ENCODE measurements around the gene PHF20. TPM values are rescaled to one million over a fixed set of nuclear protein-coding genes. Genes with fewer than 3 reads are reported as not detected.
"Not testable (repeated sequence)": the region's sequence is repeated elsewhere in the genome, so short reads cannot be mapped to it uniquely, and the experiment has no call there.

The PHF20 gene
- total RNA-seq, 4 donors from 2014 or later, result 35.3 to 109 (median 76.5) TPM

DNA sequence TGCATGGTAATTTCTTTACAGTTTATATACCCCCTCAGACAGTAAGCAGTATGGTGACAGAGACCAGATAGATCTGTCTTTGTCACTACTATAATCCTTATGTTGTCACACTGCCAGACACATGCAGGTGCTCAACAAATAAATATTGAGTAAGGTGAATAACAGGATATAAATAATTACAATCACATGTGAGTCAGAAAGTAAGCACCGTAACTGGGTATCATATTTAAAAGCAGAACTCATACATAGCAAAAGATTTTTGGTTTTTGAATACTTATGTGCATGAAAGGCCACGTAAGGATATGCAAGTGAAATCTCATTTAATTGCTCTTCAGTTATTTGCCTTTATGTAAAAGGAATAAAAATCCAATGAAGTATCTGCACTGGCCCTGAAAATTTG, 214.0 kb downstream of the PHF20 start:
- Histone ChIP-seq H3K4me1 (no peaks in the 10 kb centered on the region), H3K36me3 (no peaks in the 10 kb centered on the region), H3K27me3 (no peaks in the 10 kb centered on the region), H3K27ac (no peak overlapping the region), H3K4me3 (no peak overlapping the region), H3K9me3 (no peaks in the 10 kb centered on the region)
- TF ChIP-seq, protein P1, sequence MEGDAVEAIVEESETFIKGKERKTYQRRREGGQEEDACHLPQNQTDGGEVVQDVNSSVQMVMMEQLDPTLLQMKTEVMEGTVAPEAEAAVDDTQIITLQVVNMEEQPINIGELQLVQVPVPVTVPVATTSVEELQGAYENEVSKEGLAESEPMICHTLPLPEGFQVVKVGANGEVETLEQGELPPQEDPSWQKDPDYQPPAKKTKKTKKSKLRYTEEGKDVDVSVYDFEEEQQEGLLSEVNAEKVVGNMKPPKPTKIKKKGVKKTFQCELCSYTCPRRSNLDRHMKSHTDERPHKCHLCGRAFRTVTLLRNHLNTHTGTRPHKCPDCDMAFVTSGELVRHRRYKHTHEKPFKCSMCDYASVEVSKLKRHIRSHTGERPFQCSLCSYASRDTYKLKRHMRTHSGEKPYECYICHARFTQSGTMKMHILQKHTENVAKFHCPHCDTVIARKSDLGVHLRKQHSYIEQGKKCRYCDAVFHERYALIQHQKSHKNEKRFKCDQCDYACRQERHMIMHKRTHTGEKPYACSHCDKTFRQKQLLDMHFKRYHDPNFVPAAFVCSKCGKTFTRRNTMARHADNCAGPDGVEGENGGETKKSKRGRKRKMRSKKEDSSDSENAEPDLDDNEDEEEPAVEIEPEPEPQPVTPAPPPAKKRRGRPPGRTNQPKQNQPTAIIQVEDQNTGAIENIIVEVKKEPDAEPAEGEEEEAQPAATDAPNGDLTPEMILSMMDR (IDR thresholded peaks at IDR 0.05), result no peak
- TF ChIP-seq POLR2A (IDR thresholded peaks at IDR 0.05), result no peak
- intact Hi-C loops (cut with DNase I; ENCODE audit: low total_unique reads), result no loop called here
- no peak for DNase-seq

DNA sequence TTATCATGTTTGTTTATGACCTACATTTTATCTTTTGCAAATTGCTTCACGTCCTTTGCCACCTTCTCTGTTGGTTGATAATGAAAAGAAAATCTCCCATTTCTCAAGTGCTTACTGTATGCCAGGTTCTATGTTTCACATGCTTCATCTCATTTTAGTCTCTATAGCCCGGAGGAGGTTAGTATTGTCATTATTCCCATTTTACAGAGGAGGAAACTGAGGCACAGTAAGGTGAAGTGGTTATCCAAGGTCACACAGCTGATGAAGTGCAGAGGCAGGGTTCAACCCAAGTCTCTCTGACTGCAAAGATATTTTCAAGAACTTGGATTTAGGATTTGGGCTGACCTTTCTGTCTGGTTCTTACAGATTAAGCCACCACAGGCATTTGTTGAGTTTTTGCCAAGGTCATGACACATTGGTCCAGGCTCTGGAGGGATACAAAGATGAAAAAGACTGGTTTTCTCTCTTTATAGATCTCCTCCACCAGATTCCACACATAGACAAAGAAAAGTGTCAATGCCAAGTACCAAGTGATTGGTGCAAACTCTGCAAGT, 217.2 kb downstream of the PHF20 start:
- no peak for DNase-seq
- Histone ChIP-seq H3K36me3 (no peaks in the 10 kb centered on the region), H3K4me3 (no peak overlapping the region), H3K27me3 (no peaks in the 10 kb centered on the region), H3K4me1 (no peaks in the 10 kb centered on the region), H3K27ac (no peak overlapping the region), H3K9me3 (no peaks in the 10 kb centered on the region)
- no peak for TF ChIP-seq POLR2A (IDR thresholded peaks at IDR 0.05)
- TF ChIP-seq, protein P1 (IDR thresholded peaks at IDR 0.05), result no peak
- intact Hi-C loops (cut with DNase I; ENCODE audit: low total_unique reads), result no loop called here

DNA sequence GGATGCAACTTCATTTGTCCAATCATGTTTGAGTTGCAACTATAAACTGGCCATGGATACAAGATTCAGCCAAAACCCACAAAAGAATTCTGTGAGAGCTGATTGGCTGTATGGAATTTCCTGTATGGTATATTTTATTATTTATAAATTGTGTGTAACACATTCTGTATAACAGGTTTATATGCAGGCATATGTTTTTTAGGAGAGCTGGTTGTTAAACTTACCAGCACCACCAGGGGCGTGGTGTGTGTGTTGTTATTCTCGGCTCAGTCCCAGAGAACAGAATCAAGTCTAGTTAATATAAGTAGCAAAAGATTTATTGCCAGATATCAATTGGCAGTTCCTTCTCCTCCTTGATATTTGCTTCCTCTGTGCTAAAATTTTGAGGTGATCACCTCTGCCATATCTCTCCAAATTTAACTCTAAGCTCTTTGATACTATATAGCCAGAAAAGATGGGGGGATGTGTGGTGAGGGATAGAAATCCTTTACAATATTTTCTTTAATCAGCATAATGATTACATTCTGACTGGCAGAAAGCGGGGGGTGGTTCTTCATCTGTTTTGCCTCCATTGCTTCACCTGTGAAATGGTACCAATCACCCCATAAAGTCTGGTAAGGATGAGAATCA, 219.4 kb downstream of the PHF20 start:
- H3K4me1 ChIP-seq, result no peaks in the 10 kb centered on the region
- no peak for TF ChIP-seq POLR2A (IDR thresholded peaks at IDR 0.05)
- TF ChIP-seq, protein P1 (IDR thresholded peaks at IDR 0.05), result peak in 1 of 4 experiments; percentile 5
- no peaks in the 10 kb centered on the region for H3K9me3 ChIP-seq
- no peak overlapping the region for H3K27ac ChIP-seq
- DNase-seq, result no peak
- no peaks in the 10 kb centered on the region for H3K27me3 ChIP-seq
- intact Hi-C loops (cut with DNase I; ENCODE audit: low total_unique reads), result no loop called here
- no peaks in the 10 kb centered on the region for H3K36me3 ChIP-seq
- no peak overlapping the region for H3K4me3 ChIP-seq

DNA sequence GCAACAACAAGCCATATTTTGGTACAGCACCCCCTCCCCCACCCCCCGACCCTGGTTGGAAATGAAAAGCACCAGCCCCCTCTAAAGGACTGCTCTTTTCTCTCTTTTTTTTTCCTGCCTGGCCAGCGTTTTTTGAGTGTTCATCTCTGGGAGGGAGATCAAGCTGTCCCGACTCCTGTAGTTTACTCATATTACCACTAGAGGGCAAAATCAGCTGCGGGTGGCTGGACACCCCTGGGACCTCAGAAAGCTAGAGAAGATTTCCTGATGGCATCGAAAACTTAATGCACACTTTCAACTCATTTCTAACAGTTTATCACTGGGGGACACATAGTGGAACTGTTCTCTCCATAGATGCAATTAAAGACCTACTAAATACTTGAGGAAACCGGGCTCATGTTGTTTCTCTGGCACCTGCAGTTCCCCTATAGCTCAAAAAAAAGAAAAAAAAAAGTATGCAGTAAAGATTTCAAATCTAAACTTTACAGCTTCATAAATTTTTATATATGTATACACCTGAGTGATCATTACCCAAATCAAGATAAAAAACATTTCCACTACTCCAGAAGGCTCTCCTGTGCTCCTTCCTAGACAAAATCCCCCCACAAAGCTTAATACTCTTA, 221.0 kb downstream of the PHF20 start:
- H3K9me3 ChIP-seq, result no peaks in the 10 kb centered on the region
- no peaks in the 10 kb centered on the region for H3K4me1 ChIP-seq
- peak; percentile 28 to 40 for DNase-seq
- no peaks in the 10 kb centered on the region for H3K36me3 ChIP-seq
- H3K27ac ChIP-seq, result no peak overlapping the region
- no peak overlapping the region for H3K4me3 ChIP-seq
- TF ChIP-seq, protein P1 (IDR thresholded peaks at IDR 0.05), result peak; percentile 65 to 81 (median 74)
- TF ChIP-seq POLR2A (IDR thresholded peaks at IDR 0.05), result no peak
- intact Hi-C loops (cut with DNase I; ENCODE audit: low total_unique reads), result no loop called here
- no peaks in the 10 kb centered on the region for H3K27me3 ChIP-seq

DNA sequence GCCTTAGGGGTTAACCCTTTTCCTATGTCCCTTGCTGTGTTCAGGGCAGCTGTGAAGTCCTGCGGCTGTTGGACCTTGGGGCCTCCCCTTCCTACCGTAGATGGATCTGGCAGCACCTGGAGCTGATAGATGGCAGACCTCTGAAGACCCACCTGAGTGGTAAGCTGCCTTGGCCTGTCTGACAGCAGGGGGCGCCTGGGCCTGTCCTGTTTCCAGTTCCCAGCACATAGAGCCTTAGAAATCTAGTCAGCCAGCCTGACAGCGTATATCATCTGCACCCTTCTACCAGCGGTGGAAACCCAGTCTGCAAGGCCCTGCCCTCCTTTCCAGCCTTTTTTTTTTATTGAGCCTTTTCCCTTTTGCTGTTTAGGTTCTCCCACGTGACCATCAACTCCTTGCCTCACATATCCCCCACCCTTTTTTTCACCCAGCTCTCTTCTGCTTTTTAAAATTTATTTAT, 223.2 kb downstream of the PHF20 start:
- H3K27ac ChIP-seq, result no peak overlapping the region
- H3K4me3 ChIP-seq, result no peak overlapping the region
- intact Hi-C loops (cut with DNase I; ENCODE audit: low total_unique reads), result no loop called here
- H3K4me1 ChIP-seq, result no peaks in the 10 kb centered on the region
- no peaks in the 10 kb centered on the region for H3K27me3 ChIP-seq
- H3K9me3 ChIP-seq, result no peaks in the 10 kb centered on the region
- peak; percentile 77 for DNase-seq
- H3K36me3 ChIP-seq, result no peaks in the 10 kb centered on the region
- TF ChIP-seq, protein P1 (IDR thresholded peaks at IDR 0.05), result peak; percentile 82 to 89 (median 84)
- no peak for TF ChIP-seq POLR2A (IDR thresholded peaks at IDR 0.05)

DNA sequence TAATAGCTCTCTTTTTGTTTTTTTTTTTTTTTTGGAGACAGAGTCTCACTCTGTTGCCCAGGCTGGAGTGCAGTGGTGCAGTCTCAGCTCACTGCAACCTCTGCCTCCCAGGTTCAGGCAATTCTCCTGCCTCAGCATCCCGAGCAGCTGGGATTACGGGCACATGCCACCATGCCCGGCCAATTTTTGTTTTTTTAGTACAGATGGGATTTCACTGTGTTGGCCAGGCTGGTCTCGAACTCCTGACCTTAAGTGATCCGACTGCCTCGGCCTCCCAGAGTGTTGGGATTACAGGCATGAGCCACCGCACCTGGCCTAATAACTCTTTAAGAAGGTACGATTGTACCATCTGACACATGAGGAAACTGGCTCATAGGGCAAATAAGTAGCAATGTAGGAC, 224.7 kb downstream of the PHF20 start:
- intact Hi-C loops (cut with DNase I; ENCODE audit: low total_unique reads); H3K4me1 ChIP-seq; H3K27me3 ChIP-seq; H3K9me3 ChIP-seq; H3K4me3 ChIP-seq; DNase-seq; H3K36me3 ChIP-seq; H3K27ac ChIP-seq: not testable (repeated sequence)
